Activated CD8-positive, alpha-beta T cell treated with anti-CD3 and anti-CD28 coated beads for 36 hours (primary cell): ENCODE data around the gene PRKCZ. TPM values are rescaled to one million over a fixed set of nuclear protein-coding genes. Genes with fewer than 3 reads are reported as not detected.

Experiments used
- ATAC-seq: fragments of 200-7000 bp; cut with Tn5 transposase; one replicate; pipeline ENCODE4 v1.10.0; 2021; ENCODE audit warnings: mild to moderate bottlenecking, moderate library complexity
- CTCF ChIA-PET: fragments of 350-600 bp; sonication (Branson Sonifier 250); formaldehyde crosslinking; loops from one replicate; lab custom pipeline; 2021; ENCODE audit warnings: antibody characterized with exemption; lab: Charles Lee
- POLR2A ChIA-PET: fragments of 350-600 bp; sonication (Branson Sonifier 250); formaldehyde crosslinking; loops from one replicate; lab custom pipeline; 2021; ENCODE audit warnings: antibody characterized with exemption; lab: Charles Lee
- DNase-seq: peaks from one replicate; pipeline ENCODE4 v3.0.0-alpha.2; 2020
- H3K27ac Mint-ChIP-seq: one replicate; pipeline ENCODE4 v1.8.0; 2021; ENCODE audit warnings: mild to moderate bottlenecking, mixed read lengths
- H3K27me3 Mint-ChIP-seq: one replicate; pipeline ENCODE4 v1.8.0; 2021; ENCODE audit warnings: mixed read lengths
- H3K36me3 Mint-ChIP-seq: one replicate; pipeline ENCODE4 v1.8.0; 2021; ENCODE audit warnings: low read depth, mixed read lengths
- H3K4me1 Mint-ChIP-seq: one replicate; pipeline ENCODE4 v1.8.0; 2021; ENCODE audit warnings: low read depth, mixed read lengths
- H3K4me3 Mint-ChIP-seq: one replicate; pipeline ENCODE4 v1.8.0; 2021; ENCODE audit warnings: mild to moderate bottlenecking, moderate library complexity, mixed read lengths
- H3K9me3 Mint-ChIP-seq: one replicate; pipeline ENCODE4 v1.8.0; 2021; ENCODE audit warnings: mixed read lengths
- CTCF ChIP-seq: fragments of 200-600 bp; IDR thresholded peaks from one replicate; pipeline ENCODE4 v1.8.0; 2022; ENCODE audit warnings: antibody characterized with exemption, mild to moderate bottlenecking
- intact Hi-C: fragments of 100-400 bp; cut with micrococcal nuclease; formaldehyde crosslinking; loops from one replicate; pipeline ENCODE4 v1.10.0; 2022
- total RNA-seq, 2 experiments: library from RNA; stranded (reverse); gene quantifications; one replicate each; pipeline ENCODE4 v1.2.3, GENCODE V29; 2021

Gene PRKCZ
- total RNA-seq, 2 experiments from 2014 or later, result 15.4 to 15.7 TPM

- CTCF ChIA-PET, result interaction anchor here (2.5 kb wide), 1 partner anchor 12 kb away, joined by 10 read pairs; no protein-coding TSS in a partner anchor
- ATAC-seq (no peak), DNase-seq (no peak)
- Mint-ChIP-seq H3K9me3 (no peaks in the 10 kb centered on the region), H3K4me1 (no peaks in the 10 kb centered on the region), H3K36me3 (no peaks in the 10 kb centered on the region), H3K4me3 (no peak overlapping the region), H3K27me3 (no peaks in the 10 kb centered on the region), H3K27ac (no peak overlapping the region)
- POLR2A ChIA-PET, result no interaction called here
- no peak for TF ChIP-seq CTCF
- intact Hi-C loops, result no loop called here
These were observed 17.0 kb upstream of the PRKCZ start for GRCh38 chr1:2033165-2033564.

GRCh38 chr1:2036287-2036686 lies 13.9 kb upstream of the PRKCZ start:
- H3K4me3 Mint-ChIP-seq, result no peak overlapping the region
- DNase-seq, result no peak
- no peaks in the 10 kb centered on the region for H3K4me1 Mint-ChIP-seq
- no peaks in the 10 kb centered on the region for H3K27me3 Mint-ChIP-seq
- H3K9me3 Mint-ChIP-seq, result no peaks in the 10 kb centered on the region
- no peak for TF ChIP-seq CTCF
- H3K36me3 Mint-ChIP-seq, result no peaks in the 10 kb centered on the region
- ChIA-PET CTCF (no interaction called here), POLR2A (no interaction called here)
- ATAC-seq, result no peak
- H3K27ac Mint-ChIP-seq, result no peak overlapping the region
- intact Hi-C loops, result no loop called here

- CTCF ChIA-PET, result no interaction called here
- Mint-ChIP-seq H3K36me3 (no peaks in the 10 kb centered on the region), H3K27me3 (no peaks in the 10 kb centered on the region), H3K9me3 (no peaks in the 10 kb centered on the region), H3K27ac (no peak overlapping the region), H3K4me1 (no peaks in the 10 kb centered on the region), H3K4me3 (no peak overlapping the region)
- POLR2A ChIA-PET, result no interaction called here
- intact Hi-C loops, result no loop called here
- no peak for DNase-seq
- no peak for TF ChIP-seq CTCF
- no peak for ATAC-seq
These were observed 12.8 kb upstream of the PRKCZ start for GRCh38 chr1:2037314-2037979.

- TF ChIP-seq CTCF, result no peak
- intact Hi-C loops, result no loop called here
- Mint-ChIP-seq H3K36me3 (no peaks in the 10 kb centered on the region), H3K9me3 (no peaks in the 10 kb centered on the region), H3K4me3 (no peak overlapping the region), H3K27ac (no peak overlapping the region), H3K4me1 (no peaks in the 10 kb centered on the region), H3K27me3 (no peaks in the 10 kb centered on the region)
- ChIA-PET CTCF (no interaction called here), POLR2A (no interaction called here)
- no peak for DNase-seq
- ATAC-seq, result no peak
These were observed 12.0 kb upstream of the PRKCZ start for GRCh38 chr1:2038229-2038628.

- Mint-ChIP-seq H3K27ac (no peak overlapping the region), H3K4me3 (no peak overlapping the region), H3K27me3 (no peaks in the 10 kb centered on the region), H3K36me3 (no peaks in the 10 kb centered on the region), H3K4me1 (peaks cover 4% of the 10 kb centered on the region), H3K9me3 (no peaks in the 10 kb centered on the region)
- no peak for ATAC-seq
- TF ChIP-seq CTCF, result no peak
- ChIA-PET POLR2A (no interaction called here), CTCF (interaction anchor here (2.0 kb wide), 1 partner anchor 79 kb away, joined by 6 read pairs; no protein-coding TSS in a partner anchor)
- DNase-seq, result no peak
- intact Hi-C loops, result no loop called here
These were observed 11.0 kb upstream of the PRKCZ start for GRCh38 chr1:2039251-2039650.
